K562 (cell line): ENCODE data around the gene ZFAND3. TPM values are rescaled to one million over a fixed set of nuclear protein-coding genes. Genes with fewer than 3 reads are reported as not detected.

Source experiments
- HOMEZ ChIP-seq: fragments of 250-450 bp; sonication (Bioruptor Pico); IDR thresholded peaks from 2 replicates; pipeline ENCODE4 v1.4.0; 2020; ENCODE audit warnings: mild to moderate bottlenecking, moderate library complexity
- REST ChIP-seq, 2 experiments: fragments of 450-650 bp; formaldehyde crosslinking in 1 of 2; IDR thresholded peaks; 2 replicates each; pipeline versions ENCODE4 v1.4.0 to v1.6.1; 2014 to 2020; ENCODE audit warnings: mild to moderate bottlenecking in 2 of 2, borderline replicate concordance in 1 of 2, low read depth in 1 of 2
- RNF219 ChIP-seq: fragments of 250-450 bp; sonication (Bioruptor Pico); IDR thresholded peaks from 2 replicates; pipeline ENCODE4 v1.5.0; 2022; ENCODE audit warnings: mild to moderate bottlenecking
- RUNX1 ChIP-seq: sonication (generic); IDR thresholded peaks from 2 replicates; pipeline ENCODE4 v1.6.1; 2016; ENCODE audit warnings: antibody characterized with exemption, low read depth
- SMC3 ChIP-seq: conservative IDR thresholded peaks from 2 replicates; pipeline ENCODE4 v1.6.1; 2011; ENCODE audit warnings: low read depth, low read length, improper control_type of control experiment; ENCODE audit not compliant: insufficient read depth
- ZNF407 ChIP-seq: fragments of 450-650 bp; IDR thresholded peaks from 2 replicates; pipeline ENCODE4 v1.6.1; 2016; ENCODE audit warnings: low read depth
- polyA plus RNA-seq, 8 experiments: library from polyadenylated mRNA; depleted of rRNA in 4 of 8; stranded (reverse) in 5 of 8; unstranded in 3 of 8; fragments of >200 nt; fragmentation: Nextera tagmentation in 2 of 8; fragmentation: Illumina TruSeq in 1 of 8; extraction: Ambion mirVana in 2 of 8; extraction: Trizol in 1 of 8; gene quantifications; 2 replicates each; pipeline versions ENCODE4 v1.2.1 to v1.2.3, GENCODE V29; 2011 to 2014; ENCODE audit warnings: inconsistent platforms in 1 of 8, missing spikeins in 1 of 8
- total RNA-seq, 7 experiments: library from RNA; depleted of rRNA in 6 of 7; stranded (reverse); fragments of >200 nt in 6 of 7; fragmentation: Illumina TruSeq in 2 of 7; extraction: Trizol in 2 of 7; gene quantifications; 2 replicates each; pipeline versions ENCODE4 v1.2.1 to v1.2.3, GENCODE V29; 2011 to 2021; ENCODE audit warnings: low replicate concordance in 1 of 7

ZFAND3 gene
- total and polyA plus RNA-seq, 9 of the 15 experiments (the other 6 are each of a cell fraction or from before 2014, with no cell fraction given), result 0.81 to 26.6 (median 11.8) TPM

- TF ChIP-seq REST (IDR thresholded peaks at IDR 0.05; ENCODE audit: borderline replicate concordance) (peak; percentile 63; the same call in 1 of the 2 replicates), REST (CRISPR knock-in tag; IDR thresholded peaks at IDR 0.05; ENCODE audit: low read depth) (no peak), ZNF407 (no peak), RUNX1 (no peak), HOMEZ (CRISPR knock-in tag) (no peak), SMC3 (peak; percentile 54; the same call in 1 of the 2 replicates), RNF219 (CRISPR knock-in tag) (no peak)
Observed at GRCh38 chr6:38012573-38012972, 193.0 kb downstream of the ZFAND3 start (continued).
